HCT116 (cell line): ENCODE data around the gene MYL6B. TPM values are rescaled to one million over a fixed set of nuclear protein-coding genes. Genes with fewer than 3 reads are reported as not detected.

Experiments used
- ATAC-seq: fragments of 200-7000 bp; cut with Tn5 transposase; 2 replicates; pipeline ENCODE4 v1.9.1; 2020; ENCODE audit warnings: mild to moderate bottlenecking, moderate library complexity
- BruUV-seq: library from RNA; stranded (reverse); fragments of 400-500 nt; replicated peaks from 2 replicates; lab custom pipeline; 2021; lab: Mats Ljungman, UMichigan
- CTCF ChIA-PET: fragments of 300-600 bp; sonication (Branson Sonifier 250); formaldehyde crosslinking; loops from one replicate; lab custom pipeline; 2021; ENCODE audit warnings: antibody characterized with exemption; lab: Charles Lee
- POLR2A ChIA-PET: fragments of 300-600, 350-600 bp; sonication (Branson Sonifier 250); formaldehyde crosslinking; loops from one replicate; lab custom pipeline; 2021; ENCODE audit warnings: antibody characterized with exemption; lab: Charles Lee
- RAD21 ChIA-PET, 2 experiments: fragments of 300-600 bp; sonication (Branson Sonifier 250); formaldehyde crosslinking; loops; one replicate each; lab custom pipeline; 2023; ENCODE audit warnings: low total read pairs in 2 of 2; ENCODE audit not compliant: uncharacterized antibody in 2 of 2, unreplicated experiment in 2 of 2, low non-redundant PET in 1 of 2; lab: Charles Lee
- DNase-seq: peaks from one replicate; pipeline ENCODE4 v3.0.0-alpha.2; 2010; ENCODE audit warnings: low read depth, low spot score
- H2AFZ ChIP-seq: fragments of 200-600 bp; shearing (Covaris generic), sonication (generic); 2 replicates; pipeline ENCODE4 v1.6.1; 2017; ENCODE audit warnings: low read depth, mixed run types, mixed read lengths, antibody characterized with exemption, low read length; ENCODE audit not compliant: poor library complexity, severe bottlenecking
- H3K27ac ChIP-seq: 2 replicates; pipeline ENCODE4 v1.5.1; 2012; ENCODE audit warnings: low read depth, low read length
- H3K27me3 ChIP-seq: fragments of 200-600 bp; sonication (generic); 2 replicates; pipeline ENCODE4 v1.6.1; 2016; ENCODE audit warnings: mixed run types, low read length, mixed read lengths; ENCODE audit not compliant: insufficient read depth
- H3K36me3 ChIP-seq, 2 experiments: fragments of 200-500 bp in 1 of 2; fragments of 200-600 bp in 1 of 2; sonication (Bioruptor generic) in 1 of 2; sonication (generic) in 1 of 2; 2 replicates each; pipeline versions ENCODE4 v1.5.1 to v1.6.1; 2014 to 2016; ENCODE audit warnings: low read length in 2 of 2, inconsistent platforms in 1 of 2, mixed read lengths in 1 of 2, mixed run types in 1 of 2; ENCODE audit not compliant: insufficient read depth in 2 of 2, control insufficient read depth in 1 of 2
- H3K4me1 ChIP-seq, 2 experiments: fragments of 200-600 bp in 1 of 2; sonication (generic) in 1 of 2; 2 replicates each; pipeline versions ENCODE4 v1.5.1 to v1.6.1; 2012 to 2017; ENCODE audit warnings: low read length in 2 of 2, inconsistent platforms in 1 of 2, mild to moderate bottlenecking in 1 of 2, mixed read lengths in 1 of 2, mixed run types in 1 of 2, moderate library complexity in 1 of 2; ENCODE audit not compliant: insufficient read depth in 2 of 2, control insufficient read depth in 1 of 2
- H3K4me2 ChIP-seq: fragments of 200-600 bp; sonication (generic); 2 replicates; pipeline ENCODE4 v1.6.1; 2017; ENCODE audit warnings: mixed run types, low read length, mixed read lengths
- H3K4me3 ChIP-seq, 2 experiments: fragments of 200-600 bp in 1 of 2; sonication (generic) in 1 of 2; replicated peaks in 1 of 2; 2 replicates each; pipeline ENCODE4 v1.5.1; 2011 to 2016; ENCODE audit warnings: low read length in 2 of 2, control low read depth in 1 of 2, low read depth in 1 of 2, mild to moderate bottlenecking in 1 of 2, mixed read lengths in 1 of 2, mixed run types in 1 of 2
- H3K79me2 ChIP-seq: fragments of 200-600 bp; sonication (generic); 2 replicates; pipeline ENCODE4 v1.6.1; 2017; ENCODE audit warnings: mild to moderate bottlenecking, mixed run types, low read length, moderate library complexity, mixed read lengths; ENCODE audit not compliant: insufficient read depth
- H3K9ac ChIP-seq: fragments of 200-600 bp; sonication (generic); 2 replicates; pipeline ENCODE4 v1.6.1; 2016; ENCODE audit warnings: low read length, mixed read lengths
- H3K9me2 ChIP-seq: fragments of 200-600 bp; sonication (generic), shearing (Covaris generic); 2 replicates; pipeline ENCODE4 v1.6.1; 2017; ENCODE audit warnings: mixed run types, mild to moderate bottlenecking, moderate library complexity; ENCODE audit not compliant: insufficient read depth
- H3K9me3 ChIP-seq, 2 experiments: fragments of 200-500 bp in 1 of 2; fragments of 200-600 bp in 1 of 2; sonication (Bioruptor generic) in 1 of 2; sonication (generic) in 1 of 2; 2 replicates each; pipeline ENCODE4 v1.6.1; 2014 to 2017; ENCODE audit warnings: low read length in 2 of 2, mixed read lengths in 2 of 2, inconsistent platforms in 1 of 2, low read depth in 1 of 2, mild to moderate bottlenecking in 1 of 2, mixed run types in 1 of 2, moderate library complexity in 1 of 2; ENCODE audit not compliant: control insufficient read depth in 1 of 2, insufficient read depth in 1 of 2
- H4K20me1 ChIP-seq: fragments of 200-600 bp; sonication (generic), shearing (Covaris generic); 2 replicates; pipeline ENCODE4 v1.6.1; 2017; ENCODE audit warnings: mixed run types, mild to moderate bottlenecking, moderate library complexity; ENCODE audit not compliant: insufficient read depth
- ATF3 ChIP-seq: IDR thresholded peaks from 2 replicates; pipeline ENCODE4 v1.6.1; 2012
- CBX3 ChIP-seq: IDR thresholded peaks from 2 replicates; pipeline ENCODE4 v1.6.1; 2012; ENCODE audit warnings: low read depth
- CEBPB ChIP-seq: IDR thresholded peaks from 2 replicates; pipeline ENCODE4 v1.6.1; 2012; ENCODE audit warnings: low read depth
- CTCF ChIP-seq, 3 experiments: fragments of 200-600 bp in 1 of 3; sonication (generic) in 1 of 3; IDR thresholded peaks in 2 of 3; conservative IDR thresholded peaks in 1 of 3; 2 replicates each; pipeline ENCODE4 v1.5.1; 2012 to 2017; ENCODE audit warnings: low read depth in 2 of 3, low read length in 2 of 3, antibody characterized with exemption in 1 of 3, borderline replicate concordance in 1 of 3, control low read depth in 1 of 3, mild to moderate bottlenecking in 1 of 3, mixed read lengths in 1 of 3, mixed run types in 1 of 3, moderate library complexity in 1 of 3; ENCODE audit not compliant: insufficient read depth in 1 of 3
- ELF1 ChIP-seq: IDR thresholded peaks from 2 replicates; pipeline ENCODE4 v1.6.1; 2012; ENCODE audit warnings: low read depth, borderline replicate concordance
- EZH2 ChIP-seq: fragments of 200-600 bp; sonication (generic); IDR thresholded peaks from 2 replicates; pipeline ENCODE4 v1.6.1; 2017; ENCODE audit warnings: antibody characterized with exemption, mixed run types
- EZH2phosphoT487 ChIP-seq: fragments of 200-600 bp; IDR thresholded peaks from 2 replicates; pipeline ENCODE4 v1.6.1; 2018; ENCODE audit warnings: antibody characterized with exemption, borderline replicate concordance
- JUND ChIP-seq: IDR thresholded peaks from 2 replicates; pipeline ENCODE4 v1.6.1; 2012
- MAX ChIP-seq: IDR thresholded peaks from 2 replicates; pipeline ENCODE4 v1.6.1; 2012
- POLR2A ChIP-seq: IDR thresholded peaks from 2 replicates; pipeline ENCODE4 v1.7.0; 2011; ENCODE audit warnings: borderline replicate concordance; ENCODE audit not compliant: insufficient read depth, insufficient read length; ENCODE audit errors: extremely low read depth
- POLR2AphosphoS5 ChIP-seq: IDR thresholded peaks from 2 replicates; pipeline ENCODE4 v1.6.1; 2011; ENCODE audit warnings: mild to moderate bottlenecking, low read depth, low read length, moderate library complexity
- RAD21 ChIP-seq: IDR thresholded peaks from 2 replicates; pipeline ENCODE4 v1.6.1; 2012; ENCODE audit warnings: low read depth, mild to moderate bottlenecking
- SIN3A ChIP-seq: IDR thresholded peaks from 2 replicates; pipeline ENCODE4 v1.6.1; 2012; ENCODE audit warnings: low read depth
- SRF ChIP-seq: IDR thresholded peaks from 2 replicates; pipeline ENCODE4 v1.6.1; 2012; ENCODE audit warnings: low read depth
- TCF7L2 ChIP-seq: IDR thresholded peaks from 2 replicates; pipeline ENCODE4 v1.7.0; 2011; ENCODE audit warnings: borderline replicate concordance, inconsistent platforms; ENCODE audit not compliant: insufficient read depth, insufficient read length; ENCODE audit errors: extremely low read depth
- YY1 ChIP-seq: IDR thresholded peaks from 2 replicates; pipeline ENCODE4 v1.6.1; 2011; ENCODE audit warnings: low read length, low read depth, moderate library complexity, mild to moderate bottlenecking; ENCODE audit not compliant: insufficient replicate concordance; ENCODE audit errors: extremely low read depth
- ZBTB33 ChIP-seq: IDR thresholded peaks from 2 replicates; pipeline ENCODE4 v1.6.1; 2011; ENCODE audit warnings: mild to moderate bottlenecking, low read length, moderate library complexity; ENCODE audit not compliant: insufficient replicate concordance; ENCODE audit errors: extremely low read depth
- ZFX ChIP-seq: fragments of 450-650 bp; IDR thresholded peaks from 2 replicates; pipeline ENCODE4 v1.6.1; 2017
- ZNF274 ChIP-seq: fragments of 200-500 bp; sonication (Bioruptor generic); IDR thresholded peaks from 2 replicates; pipeline ENCODE4 v1.6.1; 2014; ENCODE audit warnings: mild to moderate bottlenecking, low read depth, low read length, inconsistent platforms
- intact Hi-C: fragments of 100-400 bp; cut with micrococcal nuclease; formaldehyde crosslinking; loops from 2 replicates; pipeline ENCODE4 v1.10.0; 2022
- total RNA-seq: library from RNA; stranded (reverse); gene quantifications from one replicate; pipeline ENCODE4 v1.2.1, GENCODE V29; 2021; ENCODE audit not compliant: unreplicated experiment

MYL6B gene
- total RNA-seq, 1 experiment from 2014 or later, result 94.3 TPM

GRCh38 chr12:56116267-56117081 is 35.9 kb upstream of the MYL6B start, which contains the start of gene RPL41:
TSS of gene RPL41 (plus strand) at chr12:56116633.
- Histone ChIP-seq H3K36me3 (peaks cover 11 to 41% of the 10 kb centered on the region in 2 experiments), H3K79me2 (peaks cover 18% of the 10 kb centered on the region), H3K9me2 (no peaks in the 10 kb centered on the region), H4K20me1 (no peaks in the 10 kb centered on the region), H3K9ac (peak within 1 kb of the TSS; percentile 92), H3K4me3 (peak within 1 kb of the TSS; percentile 80 to 82), H3K27me3 (no peaks in the 10 kb centered on the region), H3K9me3 (no peaks in the 10 kb centered on the region), H3K27ac (peak within 1 kb of the TSS; percentile 93), H2AFZ (peak within 1 kb of the TSS; percentile 24), H3K4me2 (peak within 1 kb of the TSS; percentile 88), H3K4me1 (peaks cover 23 to 34% of the 10 kb centered on the region in 2 experiments)
- ChIA-PET CTCF (interaction anchor here (2.2 to 3.3 kb wide), 2 partner anchors 11 to 12 kb away, joined by 5 to 24 read pairs; partner anchors contain the start of genes ESYT1 and PA2G4), POLR2A (interaction anchor here (0.7 to 4.6 kb wide), 9 partner anchors 11 to 379 kb away, joined by 3 to 75 read pairs (median 5); partner anchors contain the start of genes ESYT1, PA2G4, RAB5B and SMARCC2), RAD21 (no interaction called here)
- ATAC-seq (peak; percentile 31), DNase-seq (peak; percentile 91)
- BruUV-seq, result TSS peak; percentile 92
- intact Hi-C loops, result loop anchor here (1.0 to 10.0 kb wide), 4 partner anchors 12 to 382 kb away; partner anchors contain the start of genes PA2G4 and SUOX
- TF ChIP-seq JUND (no peak), EZH2phosphoT487 (no peak), SRF (no peak), POLR2A (peak; percentile 100), ATF3 (no peak), CTCF (IDR thresholded peaks at IDR 0.05 in 2 of 3, conservative IDR thresholded peaks at IDR 0.05 in 1 of 3; ENCODE audit: borderline replicate concordance in 1 of 3, insufficient read depth in 1 of 3, low read depth in 2 of 3, low read length in 2 of 3) (no peak), MAX (no peak), ZFX (peak; percentile 29; the same call in 1 of the 2 replicates), CBX3 (no peak), ELF1 (no peak), YY1 (peak; percentile 90), ZNF274 (no peak), ZBTB33 (peak; percentile 66), SIN3A (no peak), EZH2 (no peak), CEBPB (no peak), TCF7L2 (no peak), POLR2AphosphoS5 (peak; percentile 100), RAD21 (no peak)
